SK-N-SH treated with all-trans-retinoic acid at 6 μM for 48 hours (cell line): ENCODE results near the gene FYCO1.

Experiments used
- ATAC-seq: fragments of 200-7000 bp; cut with Tn5 transposase; 3 replicates; pipeline ENCODE4 v1.9.1; 2020; ENCODE audit warnings: mild to moderate bottlenecking, moderate library complexity
- ARNTL ChIP-seq: fragments of 450-650 bp; formaldehyde crosslinking; IDR thresholded peaks from 2 replicates; pipeline ENCODE4 v1.5.0; 2020; ENCODE audit warnings: low read depth, mild to moderate bottlenecking, moderate library complexity, borderline replicate concordance
- BACH2 ChIP-seq: fragments of 250-450 bp; sonication (Bioruptor Pico); IDR thresholded peaks from 2 replicates; pipeline ENCODE4 v1.9.0; 2021; ENCODE audit warnings: mild to moderate bottlenecking, borderline replicate concordance
- CSDC2 ChIP-seq: fragments of 250-450 bp; sonication (Bioruptor Pico); IDR thresholded peaks from 2 replicates; pipeline ENCODE4 v1.5.0; 2020; ENCODE audit warnings: mild to moderate bottlenecking, moderate library complexity
- CSRNP3 ChIP-seq: fragments of 250-450 bp; sonication (Bioruptor Pico); IDR thresholded peaks from 2 replicates; pipeline ENCODE4 v1.5.1; 2021; ENCODE audit warnings: mild to moderate bottlenecking, moderate library complexity
- ESRRG ChIP-seq: fragments of 250-450 bp; sonication (Bioruptor Pico); IDR thresholded peaks from 2 replicates; pipeline ENCODE4 v1.6.1; 2021; ENCODE audit warnings: mild to moderate bottlenecking
- GLIS3 ChIP-seq: fragments of 250-450 bp; sonication (Bioruptor Pico); IDR thresholded peaks from 2 replicates; pipeline ENCODE4 v1.5.0; 2020; ENCODE audit warnings: mild to moderate bottlenecking, moderate library complexity
- ISL1 ChIP-seq: fragments of 250-450 bp; sonication (Bioruptor Pico); IDR thresholded peaks from 2 replicates; pipeline ENCODE4 v2.1.2; 2022; ENCODE audit warnings: mild to moderate bottlenecking, moderate library complexity
- OSR1 ChIP-seq: fragments of 250-450 bp; sonication (Bioruptor Pico); IDR thresholded peaks from 2 replicates; pipeline ENCODE4 v1.8.0; 2022; ENCODE audit warnings: moderate library complexity, mild to moderate bottlenecking, inconsistent platforms
- POU6F1 ChIP-seq: fragments of 250-450 bp; sonication (Bioruptor Pico); IDR thresholded peaks from 2 replicates; pipeline ENCODE4 v1.8.0; 2021; ENCODE audit warnings: low read depth, mild to moderate bottlenecking, moderate library complexity, borderline replicate concordance
- PPARA ChIP-seq: fragments of 250-450 bp; sonication (Bioruptor Pico); IDR thresholded peaks from 2 replicates; pipeline ENCODE4 v1.5.0; 2020; ENCODE audit warnings: mild to moderate bottlenecking, borderline replicate concordance
- RARB ChIP-seq: fragments of 250-450 bp; sonication (Bioruptor Pico); IDR thresholded peaks from 2 replicates; pipeline ENCODE4 v1.8.0; 2021; ENCODE audit warnings: mild to moderate bottlenecking, moderate library complexity
- SNAI2 ChIP-seq: fragments of 250-450 bp; sonication (Bioruptor Pico); IDR thresholded peaks from 2 replicates; pipeline ENCODE4 v1.5.0; 2020; ENCODE audit warnings: mild to moderate bottlenecking, moderate library complexity
- TCF4 ChIP-seq: fragments of 250-450 bp; sonication (Bioruptor Pico); IDR thresholded peaks from 2 replicates; pipeline ENCODE4 v1.8.0; 2021; ENCODE audit warnings: mild to moderate bottlenecking, moderate library complexity, borderline replicate concordance
- TOX ChIP-seq: fragments of 250-450 bp; sonication (Bioruptor Pico); IDR thresholded peaks from 2 replicates; pipeline ENCODE4 v1.8.0; 2021; ENCODE audit warnings: mild to moderate bottlenecking, moderate library complexity, borderline replicate concordance
- ZC3H10 ChIP-seq: fragments of 250-450 bp; sonication (Bioruptor Pico); IDR thresholded peaks from 2 replicates; pipeline ENCODE4 v1.5.1; 2021; ENCODE audit warnings: mild to moderate bottlenecking, moderate library complexity
- ZFP3 ChIP-seq: fragments of 250-450 bp; sonication (Bioruptor Pico); IDR thresholded peaks from 2 replicates; pipeline ENCODE4 v1.5.0; 2020; ENCODE audit warnings: mild to moderate bottlenecking, moderate library complexity
- ZFP30 ChIP-seq: fragments of 450-650 bp; formaldehyde crosslinking; IDR thresholded peaks from 2 replicates; pipeline ENCODE4 v1.5.0; 2022; ENCODE audit warnings: mild to moderate bottlenecking, moderate library complexity
- ZNF565 ChIP-seq: fragments of 450-650 bp; formaldehyde crosslinking; conservative IDR thresholded peaks from 2 replicates; pipeline ENCODE4 v1.5.0; 2020; ENCODE audit warnings: low read depth, mild to moderate bottlenecking, moderate library complexity
- ZNF70 ChIP-seq: fragments of 450-650 bp; formaldehyde crosslinking; IDR thresholded peaks from 2 replicates; pipeline ENCODE4 v1.5.0; 2020; ENCODE audit warnings: mild to moderate bottlenecking, moderate library complexity
- ZNF8 ChIP-seq: fragments of 450-650 bp; formaldehyde crosslinking; IDR thresholded peaks from 2 replicates; pipeline ENCODE4 v1.5.0; 2020; ENCODE audit warnings: mild to moderate bottlenecking, moderate library complexity
- TF ChIP-seq, protein P1 (sequence below): fragments of 250-450 bp; sonication (Bioruptor Pico); IDR thresholded peaks from 2 replicates; pipeline ENCODE4 v1.5.0; 2020; ENCODE audit warnings: mild to moderate bottlenecking, moderate library complexity
- TF ChIP-seq, protein P2 (sequence below): fragments of 250-450 bp; sonication (Bioruptor Pico); IDR thresholded peaks from 2 replicates; pipeline ENCODE4 v1.8.0; 2020; ENCODE audit warnings: mild to moderate bottlenecking, moderate library complexity, borderline replicate concordance

The FYCO1 gene

DNA sequence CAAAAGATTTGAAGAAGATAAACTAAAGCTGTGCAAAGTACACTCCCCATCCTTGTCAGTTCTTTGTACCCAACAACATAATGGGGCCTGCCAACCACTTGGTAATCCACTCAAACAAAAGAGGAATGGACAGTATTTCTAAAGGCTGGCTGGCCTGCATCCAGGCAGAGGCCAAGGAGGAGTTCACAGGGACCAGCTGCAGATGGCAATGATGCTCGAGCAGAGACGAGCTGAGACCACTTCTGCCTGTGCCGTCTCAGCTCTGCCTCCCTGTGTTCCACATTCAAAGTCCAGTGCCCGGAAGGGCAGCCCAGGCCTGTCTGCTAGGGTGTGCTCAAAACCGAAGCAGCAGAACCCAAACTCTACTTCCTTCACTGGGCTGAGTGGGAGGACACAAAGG, 38.0 kb downstream of the FYCO1 start:
- ATAC-seq: no peak
- no peak for TF ChIP-seq TCF4 (CRISPR knock-in tag)
- TF ChIP-seq TOX (CRISPR knock-in tag): no peak
- TF ChIP-seq ZNF70 (CRISPR knock-in tag): no peak
- TF ChIP-seq, protein P1, sequence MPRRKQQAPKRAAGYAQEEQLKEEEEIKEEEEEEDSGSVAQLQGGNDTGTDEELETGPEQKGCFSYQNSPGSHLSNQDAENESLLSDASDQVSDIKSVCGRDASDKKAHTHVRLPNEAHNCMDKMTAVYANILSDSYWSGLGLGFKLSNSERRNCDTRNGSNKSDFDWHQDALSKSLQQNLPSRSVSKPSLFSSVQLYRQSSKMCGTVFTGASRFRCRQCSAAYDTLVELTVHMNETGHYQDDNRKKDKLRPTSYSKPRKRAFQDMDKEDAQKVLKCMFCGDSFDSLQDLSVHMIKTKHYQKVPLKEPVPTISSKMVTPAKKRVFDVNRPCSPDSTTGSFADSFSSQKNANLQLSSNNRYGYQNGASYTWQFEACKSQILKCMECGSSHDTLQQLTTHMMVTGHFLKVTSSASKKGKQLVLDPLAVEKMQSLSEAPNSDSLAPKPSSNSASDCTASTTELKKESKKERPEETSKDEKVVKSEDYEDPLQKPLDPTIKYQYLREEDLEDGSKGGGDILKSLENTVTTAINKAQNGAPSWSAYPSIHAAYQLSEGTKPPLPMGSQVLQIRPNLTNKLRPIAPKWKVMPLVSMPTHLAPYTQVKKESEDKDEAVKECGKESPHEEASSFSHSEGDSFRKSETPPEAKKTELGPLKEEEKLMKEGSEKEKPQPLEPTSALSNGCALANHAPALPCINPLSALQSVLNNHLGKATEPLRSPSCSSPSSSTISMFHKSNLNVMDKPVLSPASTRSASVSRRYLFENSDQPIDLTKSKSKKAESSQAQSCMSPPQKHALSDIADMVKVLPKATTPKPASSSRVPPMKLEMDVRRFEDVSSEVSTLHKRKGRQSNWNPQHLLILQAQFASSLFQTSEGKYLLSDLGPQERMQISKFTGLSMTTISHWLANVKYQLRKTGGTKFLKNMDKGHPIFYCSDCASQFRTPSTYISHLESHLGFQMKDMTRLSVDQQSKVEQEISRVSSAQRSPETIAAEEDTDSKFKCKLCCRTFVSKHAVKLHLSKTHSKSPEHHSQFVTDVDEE (CRISPR knock-in tag): no peak

DNA sequence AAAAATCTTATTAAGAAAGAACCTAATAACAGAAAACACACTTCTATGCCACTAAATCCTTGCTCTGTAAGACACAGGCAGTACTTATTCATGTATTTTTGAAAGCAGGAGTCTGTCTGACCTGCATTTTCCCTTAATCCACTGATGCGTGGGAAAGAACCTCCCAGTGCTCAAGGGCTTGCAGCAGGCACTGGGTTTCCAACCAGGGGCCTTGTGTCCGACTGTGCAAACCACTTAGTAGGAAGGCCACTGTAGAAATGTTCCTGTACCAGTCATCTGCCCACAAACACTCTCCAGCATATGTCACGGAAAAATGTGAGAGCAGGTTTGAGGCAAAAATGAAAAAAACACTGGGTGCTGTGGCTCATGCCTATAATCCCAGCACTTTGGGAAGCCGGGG, 39.9 kb downstream of the FYCO1 start:
- TF ChIP-seq SNAI2 (no peak), ZNF565 (CRISPR knock-in tag) (no peak), CSRNP3 (CRISPR knock-in tag) (no peak), ZC3H10 (CRISPR knock-in tag) (no peak), ESRRG (no peak), BACH2 (CRISPR knock-in tag) (no peak), ISL1 (CRISPR knock-in tag) (no peak), ZNF70 (CRISPR knock-in tag) (no peak), RARB (CRISPR knock-in tag) (no peak), TOX (CRISPR knock-in tag) (no peak), GLIS3 (CRISPR knock-in tag) (no peak), ZFP3 (CRISPR knock-in tag) (no peak), CSDC2 (CRISPR knock-in tag) (no peak), TCF4 (CRISPR knock-in tag) (no peak), OSR1 (CRISPR knock-in tag) (no peak), ZNF8 (CRISPR knock-in tag) (no peak), ZFP30 (CRISPR knock-in tag) (no peak), POU6F1 (CRISPR knock-in tag) (no peak)
- TF ChIP-seq, protein P2, sequence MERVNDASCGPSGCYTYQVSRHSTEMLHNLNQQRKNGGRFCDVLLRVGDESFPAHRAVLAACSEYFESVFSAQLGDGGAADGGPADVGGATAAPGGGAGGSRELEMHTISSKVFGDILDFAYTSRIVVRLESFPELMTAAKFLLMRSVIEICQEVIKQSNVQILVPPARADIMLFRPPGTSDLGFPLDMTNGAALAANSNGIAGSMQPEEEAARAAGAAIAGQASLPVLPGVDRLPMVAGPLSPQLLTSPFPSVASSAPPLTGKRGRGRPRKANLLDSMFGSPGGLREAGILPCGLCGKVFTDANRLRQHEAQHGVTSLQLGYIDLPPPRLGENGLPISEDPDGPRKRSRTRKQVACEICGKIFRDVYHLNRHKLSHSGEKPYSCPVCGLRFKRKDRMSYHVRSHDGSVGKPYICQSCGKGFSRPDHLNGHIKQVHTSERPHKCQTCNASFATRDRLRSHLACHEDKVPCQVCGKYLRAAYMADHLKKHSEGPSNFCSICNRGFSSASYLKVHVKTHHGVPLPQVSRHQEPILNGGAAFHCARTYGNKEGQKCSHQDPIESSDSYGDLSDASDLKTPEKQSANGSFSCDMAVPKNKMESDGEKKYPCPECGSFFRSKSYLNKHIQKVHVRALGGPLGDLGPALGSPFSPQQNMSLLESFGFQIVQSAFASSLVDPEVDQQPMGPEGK: no peak
- TF ChIP-seq, all 23 proteins: peak for 0
- no peak for ATAC-seq

DNA sequence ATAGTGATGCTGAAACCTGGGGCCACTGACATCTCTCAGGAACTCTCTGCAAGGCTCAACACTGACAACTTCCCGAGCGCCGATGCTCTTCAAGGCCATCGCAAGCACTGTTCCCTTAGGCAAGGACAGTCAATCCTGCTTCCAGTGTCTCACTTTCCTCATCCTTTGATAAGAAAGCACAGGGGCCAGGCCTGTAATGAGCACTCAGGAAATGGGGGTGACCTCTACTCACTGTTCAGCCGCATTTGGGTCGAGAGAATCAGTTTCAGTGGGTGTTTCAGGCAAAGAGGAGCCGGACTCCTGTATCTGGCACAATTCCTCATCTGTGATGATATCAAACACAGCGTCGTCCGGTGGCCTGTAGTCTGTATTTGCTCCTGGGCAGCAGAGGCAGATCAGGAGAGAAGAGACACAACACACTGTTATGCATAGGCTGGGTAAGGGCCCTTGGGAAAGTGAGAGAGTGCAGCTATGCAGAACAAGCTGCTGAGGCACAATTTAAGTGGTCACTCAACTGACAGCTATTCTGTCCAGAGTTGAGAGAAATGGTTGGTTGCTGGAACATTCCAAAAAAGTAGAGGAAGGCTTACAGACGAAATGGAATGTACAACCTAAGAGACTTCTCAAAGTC, 40.5 kb downstream of the FYCO1 start:
- ATAC-seq: no peak
- TF ChIP-seq ZC3H10 (CRISPR knock-in tag) (no peak), CSRNP3 (CRISPR knock-in tag) (no peak), ESRRG (no peak), CSDC2 (CRISPR knock-in tag) (no peak), SNAI2 (no peak), ZFP3 (CRISPR knock-in tag) (no peak), ZNF8 (CRISPR knock-in tag) (no peak), PPARA (CRISPR knock-in tag) (no peak), ZNF565 (CRISPR knock-in tag) (no peak), ARNTL (CRISPR knock-in tag) (no peak)
